HTERT RPE-1 (cell line): ENCODE results near the gene PPP1R2.
"Not testable (repeated sequence)": the region's sequence is repeated elsewhere in the genome, so short reads cannot be mapped to it uniquely, and the experiment has no call there.

Experiments
- in situ Hi-C: fragments of 300-500 bp; cut with MboI; formaldehyde crosslinking; loops from 4 replicates; pipeline ENCODE4 v1.14.3; 2020; ENCODE audit warnings: low sequenced_read_pairs

PPP1R2 gene

DNA sequence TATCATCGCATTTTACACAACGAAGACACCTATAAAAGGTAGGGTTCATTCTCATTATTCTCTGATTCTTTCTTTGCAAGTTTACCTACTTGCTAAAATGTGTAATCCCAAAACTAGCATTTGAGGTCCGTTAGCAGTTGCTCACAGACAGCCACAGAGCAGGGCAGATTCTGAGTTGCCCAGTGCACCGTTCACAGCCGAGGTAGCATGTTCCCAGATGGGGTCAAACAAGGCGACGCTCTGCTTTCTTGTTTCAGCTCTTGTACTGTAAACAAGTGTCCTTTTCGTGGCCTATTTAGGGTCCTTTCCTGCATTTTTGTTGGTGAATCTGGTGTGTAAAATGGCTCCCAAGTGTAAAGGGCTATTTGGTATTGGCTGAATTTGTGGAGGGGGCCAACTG lies 3.1 kb downstream of the PPP1R2 start:
- in situ Hi-C loops, result no loop called here

DNA sequence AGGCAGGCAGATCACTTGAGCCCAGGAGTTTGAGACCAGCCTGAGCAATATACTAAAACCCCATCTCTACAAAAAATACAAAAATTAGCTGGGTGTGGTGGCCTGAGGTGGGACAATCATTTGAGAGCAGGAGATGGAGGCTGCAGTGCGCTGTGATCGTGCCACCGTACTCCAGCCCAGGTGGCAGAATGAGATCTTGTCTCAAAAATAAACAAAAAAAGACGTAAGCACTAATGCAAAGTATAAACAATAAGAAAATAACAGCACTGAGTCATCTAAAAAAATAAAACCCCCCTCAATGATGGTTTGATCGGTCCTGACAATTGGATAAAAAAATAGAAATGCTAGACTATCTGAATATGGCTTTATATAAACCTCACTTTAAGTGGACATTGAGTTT lies 3.6 kb downstream of the PPP1R2 start:
- in situ Hi-C loops, result no loop called here

DNA sequence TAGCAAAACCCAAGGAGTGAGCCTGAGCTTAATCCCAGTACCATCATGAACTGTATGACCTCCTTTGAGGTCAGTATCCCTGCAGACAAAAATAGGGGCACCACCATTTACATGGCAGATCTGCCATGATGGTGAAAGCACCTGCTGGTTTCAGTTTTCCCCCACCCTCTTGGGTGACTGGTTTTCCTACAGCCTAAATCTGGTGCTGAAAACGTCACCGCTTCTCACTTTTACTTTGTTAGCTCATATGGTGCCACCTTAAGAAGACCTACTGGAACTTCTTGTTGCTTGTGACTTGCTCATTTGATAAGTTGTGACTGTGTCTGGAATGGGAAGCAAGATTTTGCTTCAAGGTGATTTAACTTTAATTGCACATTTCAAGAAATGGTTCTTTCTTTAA lies 5.1 kb downstream of the PPP1R2 start:
- in situ Hi-C loops, result no loop called here

GRCh38 chr3:195535293-195535692 lies 7.8 kb downstream of the PPP1R2 start:
- in situ Hi-C loops, result no loop called here

DNA sequence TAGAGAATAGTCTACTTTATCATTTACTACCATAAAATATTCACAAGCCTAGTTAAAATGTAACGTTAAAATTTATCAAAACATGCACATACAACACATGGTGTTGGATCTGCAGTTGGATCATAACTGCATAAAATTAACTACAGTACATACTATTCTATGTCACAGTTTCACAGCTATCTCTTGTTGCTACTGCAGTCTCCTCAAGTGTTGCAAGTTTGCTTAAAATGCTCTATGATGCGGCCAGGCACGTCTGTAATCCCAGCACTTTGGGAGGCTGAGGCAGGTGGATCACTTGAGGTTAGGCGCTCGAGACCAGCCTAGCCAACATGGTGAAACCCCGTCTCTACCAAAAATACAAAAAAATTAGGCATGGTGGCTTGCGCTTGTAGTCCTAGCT lies 10.3 kb downstream of the PPP1R2 start:
- in situ Hi-C loops, result no loop called here

DNA sequence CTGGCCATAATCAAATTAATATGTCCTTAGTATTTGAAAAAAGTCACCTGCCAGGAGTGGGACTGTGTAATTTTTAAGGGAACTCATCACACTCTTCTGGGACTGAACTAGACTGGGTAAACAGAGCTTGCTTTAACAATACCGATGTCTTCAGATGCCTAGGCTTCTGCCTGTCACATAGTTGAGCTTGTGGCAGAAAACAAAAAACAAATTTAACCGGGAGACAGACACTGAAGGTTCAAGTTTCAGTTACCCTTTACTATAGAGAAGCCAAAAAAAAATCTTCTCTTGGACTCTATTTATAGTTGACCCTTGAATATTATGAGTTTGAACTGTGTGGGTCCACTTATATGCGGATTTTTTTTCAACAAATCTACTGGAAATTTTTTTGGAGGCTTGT lies 10.8 kb downstream of the PPP1R2 start:
- in situ Hi-C loops, result no loop called here

GRCh38 chr3:195531683-195532082 lies 11.4 kb downstream of the PPP1R2 start:
- in situ Hi-C loops, result no loop called here

DNA sequence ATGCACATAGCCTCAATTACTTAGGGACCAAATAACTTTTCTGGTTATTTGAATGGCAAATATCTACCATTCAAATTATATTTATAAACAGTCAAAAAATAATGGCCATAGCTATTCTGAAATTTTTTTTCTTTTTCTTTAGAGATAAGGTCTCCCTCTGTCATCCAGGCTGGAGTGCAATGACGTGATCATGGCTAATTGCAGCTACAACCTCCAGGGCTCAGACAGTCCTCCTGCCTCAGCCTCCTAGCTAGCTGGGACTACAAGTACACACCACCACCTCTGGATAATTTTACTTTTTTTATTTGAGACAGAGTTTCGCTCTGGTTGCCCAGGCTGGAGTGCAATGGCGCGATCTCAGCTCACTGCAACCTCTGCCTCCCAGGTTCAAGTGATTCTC lies 16.6 kb downstream of the PPP1R2 start:
- in situ Hi-C loops, result no loop called here

GRCh38 chr3:195524171-195524896 lies 18.8 kb downstream of the PPP1R2 start:
- in situ Hi-C loops, result no loop called here

DNA sequence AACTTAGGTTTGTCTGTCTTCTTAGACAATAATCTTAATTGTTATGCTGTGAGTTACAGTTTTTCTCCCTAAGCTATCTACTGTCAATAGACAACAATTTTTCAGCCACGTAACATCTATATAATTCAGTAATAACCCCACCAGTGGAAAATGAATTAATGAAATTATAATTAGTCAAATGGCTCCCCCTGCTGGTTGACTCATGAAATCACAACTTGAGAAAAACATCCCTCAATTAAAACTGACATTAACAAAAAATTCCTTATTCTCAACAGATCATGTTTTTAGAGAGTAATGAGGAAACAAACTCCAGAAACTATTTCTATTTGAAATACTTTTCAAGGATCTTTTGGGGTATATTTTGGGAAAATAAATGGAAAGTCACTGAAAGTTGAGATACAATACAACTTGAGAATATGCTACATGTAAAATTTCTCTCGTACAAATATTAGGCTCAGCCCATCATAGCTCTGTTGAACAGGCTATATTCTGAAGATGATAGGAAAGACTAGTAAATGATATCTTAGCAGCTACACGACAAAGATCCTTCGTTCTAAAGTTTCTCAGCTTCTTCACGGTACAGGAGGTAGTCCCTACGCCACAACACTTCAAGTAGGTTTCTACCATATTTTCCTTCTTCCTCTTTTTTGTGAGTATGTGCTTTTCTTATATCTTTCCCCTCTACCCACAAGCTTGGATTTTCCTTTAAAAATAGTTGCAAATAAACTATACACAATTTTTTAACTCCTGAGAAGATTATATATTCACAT lies 20.7 kb downstream of the PPP1R2 start:
- in situ Hi-C loops, result no loop called here

GRCh38 chr3:195517030-195517429 lies 26.1 kb downstream of the PPP1R2 start:
- in situ Hi-C loops, result no loop called here

DNA sequence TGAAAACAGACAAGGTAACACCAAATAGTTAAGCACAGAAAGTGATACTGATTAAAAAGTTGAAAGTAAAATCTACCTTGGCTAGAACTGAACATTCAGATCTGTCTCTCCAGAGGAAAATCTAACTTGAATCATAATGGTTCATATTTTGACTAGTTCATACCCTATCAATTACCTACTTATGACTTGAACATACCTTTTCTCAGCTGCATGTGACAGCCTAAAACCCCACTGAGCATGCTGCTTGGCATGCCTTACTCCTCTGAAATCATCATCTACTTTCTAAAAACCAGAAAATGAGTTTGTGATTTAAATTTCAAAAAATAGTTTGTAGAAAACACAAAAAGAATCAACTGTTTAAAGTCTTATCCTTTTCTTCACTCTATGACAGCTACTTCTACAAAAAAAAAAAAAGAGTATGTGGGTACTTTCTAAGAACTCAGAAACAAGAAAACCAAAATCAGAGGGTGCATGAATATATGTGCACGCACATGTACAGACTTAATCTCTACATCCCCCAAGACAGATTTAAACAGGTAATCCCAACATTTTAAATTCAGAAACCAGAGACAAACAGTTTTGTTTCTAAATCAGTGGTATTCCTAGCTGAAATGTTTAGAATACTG lies 28.4 kb downstream of the PPP1R2 start:
- in situ Hi-C loops, result not testable (repeated sequence)

GRCh38 chr3:195512798-195513345 lies 30.3 kb downstream of the PPP1R2 start:
- in situ Hi-C loops, result no loop called here

DNA sequence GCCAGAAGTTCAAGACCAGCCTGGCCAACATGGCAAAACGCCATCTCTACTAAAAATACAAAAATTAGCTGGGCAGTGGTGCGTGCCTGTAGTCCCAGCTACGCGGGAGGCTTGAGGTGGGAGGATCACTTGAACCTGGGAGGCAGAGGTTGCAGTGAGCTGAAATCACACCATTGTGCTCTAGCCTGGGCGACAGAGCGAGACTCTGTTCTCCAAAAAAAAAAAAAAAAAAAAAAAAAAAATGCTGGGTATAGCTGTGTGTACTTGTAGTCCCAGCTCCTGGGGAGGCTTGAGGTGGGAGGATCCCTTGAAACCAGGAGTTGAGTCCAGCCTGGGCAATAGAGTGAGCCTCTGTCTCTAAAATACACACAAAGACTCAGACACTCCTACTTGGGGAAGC lies 32.0 kb downstream of the PPP1R2 start:
- in situ Hi-C loops, result no loop called here

- in situ Hi-C loops, result no loop called here
Observed at GRCh38 chr3:195508185-195508584, 34.9 kb downstream of the PPP1R2 start.

DNA sequence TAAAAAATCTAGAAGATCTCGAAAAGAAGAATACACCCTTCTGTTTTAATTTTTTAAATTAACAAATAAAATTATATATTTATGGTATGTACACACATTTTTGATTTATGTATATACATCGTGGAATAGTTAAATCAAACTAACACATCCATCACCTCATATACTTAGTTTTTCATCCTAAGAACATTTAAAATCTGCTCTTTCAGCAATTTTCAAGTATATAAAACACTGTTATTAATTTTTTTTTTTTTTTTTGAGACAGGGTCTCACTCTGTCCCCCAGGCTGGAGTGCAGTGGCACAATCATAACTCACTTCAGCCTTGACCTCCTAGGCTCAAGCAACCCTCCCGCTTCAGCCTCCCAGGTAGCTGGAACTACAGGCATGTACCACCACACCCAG lies 67.5 kb downstream of the PPP1R2 start:
- in situ Hi-C loops, result no loop called here

- in situ Hi-C loops, result not testable (repeated sequence)
Observed at GRCh38 chr3:195475116-195475515, 68.0 kb downstream of the PPP1R2 start.

- in situ Hi-C loops, result no loop called here
Observed at GRCh38 chr3:195468841-195469240, 74.3 kb downstream of the PPP1R2 start.

- in situ Hi-C loops, result no loop called here
Observed at GRCh38 chr3:195468391-195468776, 74.7 kb downstream of the PPP1R2 start.

DNA sequence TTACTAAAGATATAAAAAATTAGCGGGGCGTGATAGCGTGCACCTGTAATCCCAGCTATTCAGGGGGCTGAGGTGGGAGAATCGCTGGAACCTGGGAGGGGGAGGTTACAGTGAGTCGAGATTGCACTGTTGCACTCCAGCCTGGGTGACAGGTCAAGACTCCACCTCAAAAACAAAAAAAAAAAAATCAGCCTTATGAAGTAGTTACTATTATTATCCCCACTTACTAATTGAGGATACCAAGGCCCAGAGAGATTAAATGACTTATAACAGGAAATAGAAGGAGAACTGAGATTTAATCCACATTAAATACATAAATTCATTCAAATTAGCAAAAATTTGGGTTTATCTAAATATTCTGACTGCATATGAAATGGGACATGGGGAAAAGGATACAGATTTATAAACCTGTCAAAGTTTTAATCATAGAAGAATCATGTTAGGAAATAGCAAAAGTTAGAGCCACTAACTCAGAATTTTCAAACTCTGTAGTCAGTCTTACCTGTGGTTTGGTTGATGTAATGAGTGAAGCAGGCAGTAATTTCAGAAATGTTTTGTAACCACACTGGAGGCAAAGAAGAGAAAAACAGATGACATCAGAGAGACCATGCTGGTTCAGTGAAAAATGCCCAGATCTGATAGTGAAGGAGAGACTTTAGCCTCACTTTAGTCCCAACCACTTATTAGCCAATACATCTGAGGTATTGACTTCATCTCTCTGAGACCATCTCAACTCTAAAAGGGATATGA lies 75.3 kb downstream of the PPP1R2 start:
- in situ Hi-C loops, result no loop called here

GRCh38 chr3:195466251-195466650 lies 76.9 kb downstream of the PPP1R2 start:
- in situ Hi-C loops, result no loop called here
